ENCODE results near the gene ZNF839. TPM values are rescaled to one million over a fixed set of nuclear protein-coding genes. Genes with fewer than 3 reads are reported as not detected.
"Not testable (repeated sequence)": the region's sequence is repeated elsewhere in the genome, so short reads cannot be mapped to it uniquely, and the experiment has no call there.

ZNF839 gene
- polyA plus RNA-seq (2013, experiment 1 of 2; ENCODE audit: insufficient read length): 5.9 TPM
- 7.2 TPM for polyA plus RNA-seq (2013, experiment 2 of 2; ENCODE audit: insufficient read length)

DNA sequence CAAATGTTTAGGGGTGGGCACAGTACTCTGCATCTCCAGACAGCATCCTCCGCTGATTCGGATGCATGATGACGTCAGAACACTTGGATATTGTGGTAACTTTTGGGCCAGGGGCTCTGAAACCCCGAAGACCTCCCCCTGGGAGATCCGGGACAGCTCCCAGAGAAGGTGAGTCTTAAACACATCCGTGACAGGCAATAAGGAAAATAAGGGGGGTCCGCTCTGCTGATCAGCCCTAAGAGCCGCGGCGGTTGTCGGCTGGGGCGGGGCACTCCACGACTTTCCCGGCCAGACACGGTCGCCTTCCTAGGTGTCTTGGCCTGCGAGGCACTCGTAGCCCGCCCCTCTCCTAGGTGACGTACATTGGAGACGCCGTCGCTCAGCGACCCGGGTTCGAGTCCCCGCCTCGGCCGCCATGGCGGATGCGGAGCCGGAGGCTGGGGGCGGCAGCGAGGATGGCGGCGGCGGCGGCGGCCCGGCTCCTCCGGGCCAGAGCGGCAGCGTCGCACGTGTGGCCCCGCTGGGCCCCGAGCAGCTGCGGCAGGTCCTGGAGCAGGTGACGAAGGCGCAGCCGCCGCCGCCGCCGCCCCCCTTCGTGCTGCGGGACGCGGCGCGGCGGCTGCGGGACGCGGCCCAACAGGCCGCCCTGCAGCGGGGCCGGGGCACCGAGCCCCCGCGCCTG, at the start of gene ZNF839:
Gene ZNF839 (plus strand): TSS at position 396 of the 682 bp plus-strand sequence. CDS start 20 bp downstream, at position 416.
- DNase-seq: peak; percentile 93

GRCh38 chr14:102272392-102272791, 47.2 kb upstream of the ZNF839 start:
- peak; percentile 38 for DNase-seq

DNA sequence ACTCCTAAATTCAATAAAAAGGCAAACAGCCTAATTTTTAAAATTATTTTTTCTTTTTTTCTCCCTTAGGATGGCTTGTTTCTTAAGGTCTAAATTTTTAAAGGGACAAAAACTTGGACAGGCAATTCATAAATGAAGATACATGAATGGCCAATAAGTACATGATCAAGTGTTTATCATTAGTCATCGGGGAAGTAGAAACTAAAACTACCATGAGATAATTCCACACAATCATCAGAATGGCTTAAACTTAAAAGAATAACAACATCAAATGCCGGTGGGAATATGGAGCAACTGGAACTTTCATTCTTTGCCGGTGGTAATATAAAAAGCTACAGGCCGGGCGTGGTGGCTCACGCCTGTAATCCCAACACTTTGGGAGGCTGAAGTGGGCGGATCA, 43.7 kb upstream of the ZNF839 start:
- no peak for DNase-seq

DNA sequence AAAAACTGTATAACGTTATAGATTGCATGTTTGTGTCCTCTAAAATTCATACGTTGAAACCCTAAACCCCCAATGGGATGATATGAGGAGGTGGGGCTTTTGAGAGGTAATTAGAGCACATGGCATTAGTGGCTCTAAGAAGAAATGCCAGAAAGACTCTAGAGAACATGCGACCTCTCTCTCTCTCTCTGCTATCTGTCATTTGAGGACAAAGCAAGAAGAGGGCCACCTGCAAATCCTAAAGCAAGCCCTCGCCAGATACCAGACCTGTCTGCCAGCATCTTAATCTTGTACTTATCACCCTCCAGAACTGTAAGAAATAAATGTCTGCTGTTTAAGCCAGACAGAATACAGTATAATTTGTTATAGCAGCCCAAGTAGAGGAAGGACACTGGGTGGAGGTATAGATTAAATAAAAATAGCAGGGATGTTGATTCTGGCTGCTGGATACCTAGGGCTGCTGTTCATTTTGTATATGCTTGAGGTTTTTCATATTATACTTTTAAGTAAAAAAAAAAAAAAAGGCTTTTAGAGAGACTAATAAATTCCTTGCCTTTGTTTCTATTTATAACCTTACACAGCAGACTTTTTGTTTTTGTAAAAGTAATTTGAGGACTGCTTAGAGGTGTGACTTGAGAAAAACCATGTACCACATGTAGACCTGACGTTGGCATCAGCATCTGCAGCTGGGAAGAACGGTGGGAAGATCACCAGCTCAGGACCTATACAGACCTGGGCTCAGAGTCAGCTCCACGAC, 41.5 kb upstream of the ZNF839 start:
- DNase-seq: no peak

GRCh38 chr14:102278631-102278935, 41.0 kb upstream of the ZNF839 start:
- no peak for DNase-seq

- no peak for DNase-seq
These were observed 40.3 kb upstream of the ZNF839 start for GRCh38 chr14:102279282-102279681.

GRCh38 chr14:102279688-102280348, 39.7 kb upstream of the ZNF839 start:
- DNase-seq: peak; percentile 80

DNA sequence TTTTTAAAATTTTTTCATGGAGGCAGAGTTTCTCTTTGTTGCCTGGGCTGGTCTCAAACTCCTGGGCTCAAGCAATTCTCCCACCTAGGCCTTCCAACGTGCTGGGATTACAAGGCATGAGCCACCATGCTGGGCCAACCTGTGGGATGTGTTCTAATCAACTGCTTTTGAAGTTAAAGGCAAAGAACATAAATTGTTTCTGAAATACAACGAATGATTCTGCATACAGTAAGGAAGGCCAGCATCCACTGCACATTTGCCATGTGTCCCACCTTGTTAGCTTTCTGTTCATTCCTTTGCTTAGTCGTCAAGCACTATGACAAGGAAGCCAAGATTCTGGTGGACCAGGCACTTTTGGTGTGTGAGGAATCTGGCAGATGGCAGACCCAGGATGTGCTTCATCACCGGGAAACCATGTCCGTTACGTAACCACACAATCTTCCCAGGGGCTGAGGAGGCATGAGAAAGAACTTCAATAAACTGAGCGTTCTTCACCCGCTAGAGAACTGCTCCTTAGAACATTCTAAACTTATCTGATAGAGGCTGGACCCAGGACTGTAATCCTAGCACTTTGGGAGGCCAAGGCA, 39.1 kb upstream of the ZNF839 start:
- DNase-seq: peak; percentile 88

- DNase-seq: no peak
These were observed 36.6 kb upstream of the ZNF839 start for GRCh38 chr14:102282751-102283465.

DNA sequence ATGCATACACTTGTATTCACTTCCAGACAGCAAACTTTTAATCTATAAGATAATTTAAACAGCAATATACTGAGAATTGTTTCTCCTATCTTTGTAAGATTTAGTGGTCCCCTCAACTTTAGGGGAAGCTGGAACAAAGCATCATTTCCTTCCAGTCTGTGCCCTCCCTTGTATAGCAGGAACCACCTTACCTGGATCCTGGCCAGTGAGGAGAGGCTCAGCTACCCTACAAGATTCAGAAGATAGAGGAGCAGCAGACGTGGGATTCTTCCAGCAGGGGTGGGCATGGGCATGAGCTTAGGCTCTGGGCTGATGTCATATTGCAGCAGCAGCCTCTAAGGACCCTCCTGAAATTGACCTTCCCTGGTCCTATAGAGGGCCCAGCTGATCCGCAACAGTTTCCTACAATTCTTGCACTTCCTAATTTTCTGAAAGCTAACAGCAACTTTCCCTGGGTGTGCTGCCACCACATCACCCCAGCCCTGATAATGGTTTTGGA, 35.9 kb upstream of the ZNF839 start:
- DNase-seq: no peak

DNA sequence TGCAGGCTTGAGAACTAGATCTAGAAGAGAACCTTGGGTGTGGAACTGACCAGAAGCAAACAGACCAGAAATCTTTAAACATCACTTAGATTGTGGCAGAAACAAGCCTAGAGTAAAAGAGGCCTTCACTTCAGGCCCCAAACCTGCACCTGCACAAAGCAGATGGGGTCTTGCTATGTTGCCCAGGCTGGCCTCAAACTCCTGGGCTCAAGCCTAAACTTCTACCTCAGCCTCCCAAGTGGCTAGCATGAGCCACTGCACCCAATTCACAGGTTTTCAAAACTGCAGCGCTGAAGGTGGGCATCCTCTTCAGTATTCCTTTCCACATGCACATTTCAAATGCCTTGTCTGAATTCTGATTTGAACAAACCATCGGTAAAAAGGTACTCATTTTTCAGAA, 34.4 kb upstream of the ZNF839 start:
- DNase-seq: no peak

GRCh38 chr14:102288139-102288538, 31.4 kb upstream of the ZNF839 start:
- no peak for DNase-seq

DNA sequence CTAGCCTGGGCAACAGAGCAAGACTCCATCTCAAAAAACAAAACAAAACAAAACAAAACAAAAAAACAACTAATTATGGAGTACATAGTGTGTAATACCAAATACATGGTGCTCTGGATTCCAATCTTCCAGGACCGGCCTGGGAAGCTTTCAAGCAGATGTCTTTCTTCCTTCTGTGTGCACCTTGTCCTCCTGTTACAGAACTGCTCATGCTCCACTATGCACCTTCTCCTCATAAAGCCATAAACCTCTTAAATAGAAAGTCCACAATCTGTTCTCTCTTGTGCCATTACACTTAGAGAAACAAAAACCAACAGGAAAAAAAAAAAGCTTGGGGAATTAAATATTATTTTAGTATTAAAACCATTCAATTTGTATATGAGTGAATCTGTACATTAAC, 27.1 kb upstream of the ZNF839 start:
- DNase-seq: no peak

GRCh38 chr14:102293781-102294180, 25.8 kb upstream of the ZNF839 start:
- no peak for DNase-seq

GRCh38 chr14:102295270-102295669, 24.3 kb upstream of the ZNF839 start:
- no peak for DNase-seq

DNA sequence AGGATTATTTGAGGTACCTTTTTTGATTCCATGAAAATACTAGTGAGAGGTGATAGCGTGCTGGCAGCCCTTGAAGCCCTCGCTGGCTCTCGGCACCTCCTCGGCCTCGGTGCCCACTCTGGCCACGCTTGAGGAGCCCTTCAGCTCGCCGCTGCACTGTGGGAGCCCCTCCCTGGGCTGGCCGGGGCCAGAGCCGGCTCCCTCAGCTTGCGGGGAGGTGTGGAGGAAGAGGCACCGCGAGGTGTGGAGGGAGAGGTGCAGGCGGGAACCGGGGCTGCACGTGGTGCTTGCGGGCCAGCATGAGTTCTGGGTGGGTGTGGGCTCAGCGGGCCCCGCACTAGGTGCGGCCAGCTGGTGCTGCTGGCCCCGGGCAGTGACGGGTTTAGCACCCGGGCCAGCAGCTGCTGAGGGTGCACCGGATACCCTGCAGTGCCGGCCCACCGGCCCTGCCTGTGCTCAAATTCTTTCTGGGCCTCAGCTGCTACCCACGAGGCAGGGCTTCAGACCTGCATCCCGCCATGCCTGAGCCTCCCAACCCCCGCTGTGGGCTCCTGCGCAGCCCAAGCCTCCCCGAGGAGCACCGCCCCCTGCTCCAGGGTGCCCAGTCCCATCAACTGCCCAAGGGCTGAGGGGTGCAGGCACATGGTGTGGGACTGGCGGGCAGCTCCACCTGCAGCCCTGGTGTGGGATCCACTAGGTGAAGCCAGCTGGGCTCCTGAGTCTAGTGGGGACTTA, 21.9 kb upstream of the ZNF839 start:
- DNase-seq: no peak

DNA sequence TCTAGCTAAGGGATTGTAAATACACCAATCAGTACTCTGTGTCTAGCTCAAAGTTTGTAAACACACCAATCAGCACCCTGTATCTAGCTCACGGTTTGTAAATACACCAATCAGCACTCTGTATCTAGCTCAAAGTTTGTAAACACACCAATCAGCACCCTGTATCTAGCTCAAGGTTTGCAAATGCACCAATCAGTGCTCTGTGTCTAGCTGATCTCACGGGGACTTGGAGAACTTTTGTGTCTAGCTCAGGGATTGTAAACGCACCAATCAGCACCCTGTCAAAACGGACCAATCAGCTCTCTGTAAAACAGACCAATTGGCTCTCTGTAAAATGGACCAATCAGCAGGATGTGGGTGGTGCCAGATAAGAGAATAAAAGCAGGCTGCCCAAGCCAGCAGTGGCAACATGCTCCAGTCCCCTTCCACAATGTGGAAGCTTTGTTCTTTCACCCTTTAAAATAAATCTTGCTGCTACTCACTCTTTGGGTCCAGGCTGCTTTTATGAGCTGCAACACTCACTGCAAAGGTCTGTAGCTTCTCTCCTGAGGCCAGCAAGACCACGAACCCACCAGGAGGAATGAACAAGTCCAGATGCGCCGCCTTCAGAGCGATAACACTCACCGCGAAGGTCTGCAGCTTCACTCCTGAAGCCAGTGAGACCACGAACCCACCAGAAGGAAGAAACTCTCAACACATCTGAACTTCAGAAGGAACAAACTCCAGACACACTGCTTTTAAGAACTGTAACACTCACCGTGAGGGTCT, 21.1 kb upstream of the ZNF839 start:
- DNase-seq: not testable (repeated sequence)

- no peak for DNase-seq
These were observed 15.9 kb upstream of the ZNF839 start for GRCh38 chr14:102303664-102304063.

DNA sequence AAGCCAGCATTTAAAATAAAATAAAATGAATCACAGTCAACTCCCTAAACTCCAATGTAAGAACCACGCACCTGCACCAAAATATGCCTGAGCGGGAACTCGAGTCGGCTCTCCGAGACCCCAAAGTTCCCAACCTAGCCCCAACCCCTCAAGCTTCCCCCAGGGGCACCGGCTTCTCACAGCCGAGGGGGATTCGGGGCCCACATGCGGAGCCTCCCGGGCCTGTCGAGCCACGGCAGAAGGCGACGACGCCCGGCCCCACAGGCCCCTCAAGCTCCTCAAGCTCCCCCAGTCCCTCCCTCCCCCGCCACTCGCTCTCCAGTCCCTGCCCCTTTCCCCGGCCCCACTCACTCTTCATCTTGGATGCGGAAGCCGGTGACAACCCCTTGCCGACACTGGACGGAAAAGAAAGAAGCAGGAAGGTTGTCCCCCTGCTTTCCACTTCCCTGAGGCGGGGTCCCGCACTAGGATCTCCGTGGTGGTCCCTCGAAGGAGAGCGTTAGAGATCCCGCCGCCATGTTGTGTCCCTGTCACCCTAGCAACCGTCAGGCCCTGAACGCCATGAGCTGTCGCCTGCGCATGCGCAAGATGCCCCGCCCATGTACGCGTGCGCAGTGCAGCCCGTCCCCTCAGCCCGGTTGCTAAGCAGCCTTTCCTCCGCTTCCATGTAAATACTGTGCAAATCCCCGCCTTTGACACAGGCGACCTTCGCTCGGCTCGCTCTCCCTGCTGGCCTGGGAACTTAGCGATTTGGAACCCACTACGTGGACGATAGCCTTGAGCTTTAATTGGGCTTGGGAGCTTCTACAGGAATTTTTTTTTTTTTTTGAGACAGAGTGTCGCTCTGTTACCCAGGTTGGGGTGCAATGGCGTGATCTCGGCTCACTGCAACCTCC, 14.7 kb upstream of the ZNF839 start, which contains the start of gene MOK:
Gene MOK (minus strand): TSS at position 554 of the 896 bp plus-strand sequence. CDS start 196 bp downstream, at position 358.
- peak; percentile 94 for DNase-seq

Measured in fibroblast of skin of scalp (primary cell).